ENCODE results near the gene MOB1A.
"Not testable (repeated sequence)": the region's sequence is repeated elsewhere in the genome, so short reads cannot be mapped to it uniquely, and the experiment has no call there.

The MOB1A gene

DNA sequence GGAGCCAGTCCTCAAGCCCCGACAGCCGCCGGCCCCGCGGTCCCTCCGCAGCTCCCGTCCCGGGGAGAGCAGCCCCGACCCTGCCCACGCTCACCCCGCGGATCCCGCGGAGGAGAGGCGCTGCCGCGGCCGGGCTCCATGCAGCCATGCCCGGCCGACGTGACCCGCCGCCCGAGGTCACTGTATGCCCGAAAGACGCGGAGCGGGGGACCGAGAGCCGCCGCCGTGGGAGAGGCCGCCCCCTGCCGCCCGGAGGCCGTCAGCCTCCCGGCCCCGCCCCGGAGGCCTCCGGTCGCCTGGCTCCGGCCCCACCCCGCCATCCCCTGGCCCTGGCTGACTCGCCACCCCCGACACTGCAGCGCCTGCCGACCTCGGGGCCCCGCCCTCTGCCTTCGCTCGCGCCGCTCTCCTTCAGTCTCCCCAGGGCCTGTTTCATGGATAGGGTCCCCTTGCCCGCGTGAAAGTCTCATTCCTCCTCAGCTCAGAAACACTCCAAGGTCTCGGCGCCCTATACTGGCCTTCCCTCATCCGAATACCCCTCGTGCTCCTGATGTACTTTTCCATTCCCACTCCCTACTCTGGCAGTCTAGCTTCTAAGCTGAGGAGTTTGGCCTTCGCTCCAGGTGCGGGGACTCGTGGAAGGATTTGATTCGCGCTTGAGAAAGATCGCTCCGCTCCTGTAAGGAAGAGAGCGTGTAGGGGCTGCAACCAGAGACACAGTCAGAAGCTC is 30.8 kb downstream of the MOB1A start, which contains the start of gene BOLA3:
BOLA3 (minus strand) TSS at position 186 of the 730 bp plus-strand sequence; CDS start at position 148, 38 bp downstream.
- no peak for DNase-seq

DNA sequence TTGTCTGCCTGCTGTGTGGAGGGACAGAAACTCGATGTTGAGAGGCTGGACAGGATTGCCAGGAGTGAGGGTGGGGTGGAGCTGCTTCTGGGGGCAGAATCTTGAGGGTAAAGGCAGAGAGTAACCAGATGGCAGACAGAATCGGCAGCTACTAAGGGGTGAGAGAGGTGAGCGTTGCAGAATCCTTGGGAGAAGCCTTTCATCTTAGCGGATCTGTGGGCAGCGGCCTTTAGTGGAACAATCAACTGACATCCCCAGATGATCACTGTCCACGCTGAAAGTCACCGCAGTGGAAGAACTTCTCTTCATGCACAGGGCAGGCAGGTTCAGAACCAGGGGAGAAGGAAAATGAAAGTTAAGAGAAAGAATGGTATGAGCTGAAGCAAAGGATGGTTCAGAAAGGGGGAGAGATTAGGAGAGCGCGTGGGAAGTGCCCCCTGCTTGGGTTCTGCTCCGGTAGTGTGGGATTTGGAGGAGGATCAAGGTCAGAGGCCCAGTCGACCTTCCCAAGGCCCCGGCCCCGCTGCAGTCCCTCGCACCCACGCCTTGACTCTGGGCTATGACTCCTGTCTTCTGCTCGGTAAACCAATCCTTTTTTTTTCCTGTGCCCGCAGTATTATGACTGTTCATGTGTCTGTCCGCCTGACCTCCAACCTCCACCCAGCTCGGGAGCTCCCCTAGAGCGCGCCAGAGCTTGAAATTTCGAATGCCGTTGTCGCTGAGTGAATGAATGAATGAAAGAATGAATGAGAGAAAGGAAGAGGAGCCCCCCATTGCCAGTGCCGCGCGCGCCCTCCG is 31.6 kb downstream of the MOB1A start:
- no peak for DNase-seq

- no peak for DNase-seq
Observed at GRCh38 chr2:74142340-74142739, 36.3 kb downstream of the MOB1A start.

- no peak for DNase-seq
Observed at GRCh38 chr2:74138600-74139323, 39.9 kb downstream of the MOB1A start.

GRCh38 chr2:74137651-74138599 is 40.8 kb downstream of the MOB1A start:
- no peak for DNase-seq

DNA sequence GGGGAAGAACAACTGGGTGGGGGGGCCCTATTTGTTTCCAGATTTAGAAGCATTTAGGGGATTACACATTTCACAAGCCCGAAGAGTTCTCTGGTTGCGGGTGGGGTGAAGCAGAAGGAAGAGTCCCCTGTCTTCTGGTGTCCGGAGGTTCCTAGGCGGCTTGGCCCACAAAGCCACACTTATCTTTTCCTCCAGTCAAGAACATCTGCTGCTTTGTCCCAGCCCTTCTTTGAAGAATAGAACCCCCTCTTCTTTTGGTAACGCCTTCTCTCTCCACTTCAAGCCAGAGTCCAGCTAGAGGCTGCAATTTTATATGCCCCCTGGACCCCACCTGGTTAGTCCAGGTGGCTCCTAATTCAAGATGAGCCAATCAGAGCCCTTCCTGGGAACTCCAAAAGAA is 46.8 kb downstream of the MOB1A start:
- DNase-seq = no peak

GRCh38 chr2:74130211-74130995 is 48.3 kb downstream of the MOB1A start:
- no peak for DNase-seq

DNA sequence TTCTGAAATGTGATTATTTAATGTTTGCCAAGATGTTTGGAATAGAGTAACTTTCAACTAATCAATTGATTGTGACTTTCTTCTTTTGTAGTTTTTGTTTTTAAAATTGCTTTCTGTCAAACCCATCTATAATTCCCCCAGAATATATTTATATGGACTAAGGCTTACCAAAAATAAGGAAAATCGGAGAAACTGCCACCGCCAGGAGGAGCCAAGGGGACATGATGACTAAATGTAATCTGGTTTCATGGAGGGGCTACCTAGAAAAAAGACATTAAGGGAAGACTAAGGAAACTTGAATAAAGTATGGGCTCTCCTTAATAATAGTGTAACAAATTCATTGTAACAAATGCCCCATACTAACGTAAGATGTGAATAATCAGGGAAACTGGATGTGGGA is 50.5 kb downstream of the MOB1A start:
- no peak for DNase-seq

DNA sequence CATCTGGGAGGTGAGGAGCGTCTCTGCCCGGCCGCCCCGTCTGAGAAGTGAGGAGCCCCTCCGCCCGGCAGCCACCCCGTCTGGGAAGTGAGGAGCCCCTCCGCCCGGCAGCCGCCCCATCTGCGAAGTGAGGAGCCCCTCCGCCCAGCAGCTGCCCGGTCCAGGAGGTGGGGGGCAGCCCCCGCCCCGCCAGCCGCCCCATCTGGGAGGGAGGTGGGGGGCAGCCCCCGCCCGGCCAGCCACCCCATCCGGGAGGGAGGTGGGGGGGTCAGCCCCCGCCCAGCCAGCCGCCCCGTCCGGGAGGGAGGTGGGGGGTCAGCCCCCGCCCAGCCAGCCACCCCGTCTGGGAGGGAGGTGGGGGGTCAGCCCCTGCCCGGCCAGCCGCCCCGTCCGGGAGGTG is 54.7 kb downstream of the MOB1A start:
- DNase-seq = not testable (repeated sequence)

- not testable (repeated sequence) for DNase-seq
Observed at GRCh38 chr2:74121846-74122245, 56.8 kb downstream of the MOB1A start.

DNA sequence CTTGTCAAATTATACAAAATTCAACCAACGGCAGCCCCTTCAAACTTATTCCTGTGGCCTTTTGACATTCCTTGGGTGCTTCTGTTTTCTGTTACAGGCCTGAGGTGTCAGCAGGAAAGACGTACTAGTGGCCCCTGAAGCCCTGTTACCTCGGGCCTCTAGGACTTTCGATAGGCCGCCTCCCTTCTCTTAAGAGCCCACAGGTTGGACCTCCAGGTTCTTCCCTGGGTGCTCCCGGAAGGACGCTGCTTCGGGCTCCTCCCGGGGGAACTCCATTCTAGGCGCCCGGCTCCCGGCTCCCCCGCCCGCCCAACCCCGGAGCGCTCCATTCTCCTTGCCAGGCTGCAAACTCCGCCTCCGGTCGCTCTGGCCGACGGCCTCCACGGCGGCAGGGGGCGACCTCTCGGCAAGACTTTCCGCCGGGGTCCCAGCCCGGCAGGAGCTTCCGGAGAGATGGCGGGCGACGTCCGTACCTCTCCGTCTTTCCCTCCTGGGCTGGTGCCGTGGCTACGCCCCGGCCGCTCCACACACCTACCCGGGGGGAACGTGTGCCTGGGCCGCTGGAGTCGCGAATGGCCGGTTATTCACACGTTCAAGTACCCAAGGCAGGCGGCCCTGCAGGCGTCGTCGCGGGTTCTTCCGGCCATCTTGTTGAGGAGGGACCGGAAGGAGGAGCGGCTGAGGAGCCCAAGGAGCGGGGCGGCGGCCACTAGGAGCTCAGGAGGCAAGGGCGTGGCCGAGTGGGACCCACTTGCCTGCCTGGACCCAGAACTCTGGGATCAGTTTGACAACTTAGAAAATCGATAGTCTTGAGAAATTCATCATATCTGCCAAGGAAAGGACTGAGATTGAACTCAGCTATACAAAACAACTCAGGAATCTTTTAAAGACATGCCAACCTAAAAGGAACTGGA is 58.5 kb downstream of the MOB1A start:
- peak; percentile 13 for DNase-seq

DNA sequence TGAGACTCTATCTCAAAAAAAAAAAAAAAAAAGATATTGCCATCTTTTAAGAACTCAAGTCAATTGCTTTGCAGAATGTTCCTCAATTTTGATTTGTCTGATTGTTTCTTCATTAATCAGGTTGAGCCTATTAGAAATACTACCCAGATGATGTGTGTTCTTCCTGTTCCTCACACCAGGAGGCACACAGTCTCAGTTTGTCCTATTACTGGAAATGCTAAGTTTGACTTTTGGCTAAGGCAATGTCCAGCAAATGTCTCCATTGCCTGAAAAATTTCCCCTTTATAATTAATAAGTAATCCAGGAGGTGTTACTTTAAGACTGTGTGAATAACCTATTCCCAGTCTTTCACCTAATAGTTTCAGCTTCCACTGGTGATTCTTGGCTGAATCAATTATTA is 59.3 kb downstream of the MOB1A start:
- no peak for DNase-seq

GRCh38 chr2:74111380-74111779 is 67.3 kb downstream of the MOB1A start:
- DNase-seq = no peak

DNA sequence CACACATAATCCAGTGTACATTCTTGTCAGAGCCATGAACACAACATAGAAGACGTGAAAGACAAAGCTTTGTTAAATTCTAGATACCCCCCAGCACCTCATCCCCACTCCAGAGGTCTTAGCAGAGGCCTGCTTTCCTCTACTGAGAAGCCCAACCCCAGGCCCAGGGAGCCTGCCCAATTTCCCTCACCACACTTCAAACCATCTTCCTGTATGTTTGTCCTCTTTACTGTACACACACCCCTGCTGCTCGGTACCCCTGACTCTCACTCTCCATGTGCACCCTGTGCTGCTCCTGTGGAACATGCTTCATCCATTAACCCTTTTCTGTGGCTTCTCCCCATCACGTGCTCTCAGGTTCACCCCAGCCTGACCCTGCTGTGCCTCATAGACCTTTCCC is 68.1 kb downstream of the MOB1A start:
- DNase-seq = no peak

- DNase-seq = no peak
Observed at GRCh38 chr2:74109551-74109950, 69.1 kb downstream of the MOB1A start.

DNA sequence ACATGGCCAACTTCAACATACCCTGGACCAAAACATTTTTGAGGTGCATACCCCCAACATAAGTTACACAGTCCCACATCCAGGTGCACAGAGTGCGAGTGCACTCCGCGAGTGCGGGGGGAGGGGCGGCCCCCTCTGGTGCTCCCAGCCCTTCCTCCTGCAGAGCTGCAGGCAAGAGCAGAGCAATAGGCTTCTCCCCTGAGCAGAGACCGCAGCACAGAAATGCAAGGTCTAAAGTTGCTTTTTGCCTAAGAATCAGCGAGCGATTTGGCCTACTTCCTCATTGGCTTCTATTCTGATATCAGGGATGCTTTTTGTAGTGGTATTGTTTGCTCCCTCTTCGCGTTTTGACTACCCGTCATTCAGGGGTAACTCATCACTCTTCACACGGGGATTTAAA is 71.6 kb downstream of the MOB1A start:
- DNase-seq = no peak

- no peak for DNase-seq
Observed at GRCh38 chr2:74105413-74105812, 73.3 kb downstream of the MOB1A start.

DNA sequence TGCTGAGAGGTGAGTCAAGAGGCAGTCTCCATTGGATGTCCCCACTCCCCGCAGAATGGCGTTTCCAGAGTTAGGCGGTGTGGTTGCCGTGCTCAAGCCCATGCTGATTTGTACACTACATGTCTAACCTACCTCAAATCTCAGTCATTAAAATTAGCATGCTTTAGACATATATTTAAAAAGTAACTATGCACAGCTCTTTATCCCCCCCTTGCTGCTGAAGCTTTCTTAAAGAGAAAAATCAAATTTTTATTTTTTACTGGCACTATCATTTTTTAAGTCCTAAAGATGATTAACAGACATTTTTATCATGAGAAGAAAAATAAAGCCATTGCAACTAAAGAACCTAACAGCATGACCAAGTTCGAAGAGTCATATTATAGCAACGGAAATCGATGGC is 73.8 kb downstream of the MOB1A start:
- DNase-seq = no peak

DNA sequence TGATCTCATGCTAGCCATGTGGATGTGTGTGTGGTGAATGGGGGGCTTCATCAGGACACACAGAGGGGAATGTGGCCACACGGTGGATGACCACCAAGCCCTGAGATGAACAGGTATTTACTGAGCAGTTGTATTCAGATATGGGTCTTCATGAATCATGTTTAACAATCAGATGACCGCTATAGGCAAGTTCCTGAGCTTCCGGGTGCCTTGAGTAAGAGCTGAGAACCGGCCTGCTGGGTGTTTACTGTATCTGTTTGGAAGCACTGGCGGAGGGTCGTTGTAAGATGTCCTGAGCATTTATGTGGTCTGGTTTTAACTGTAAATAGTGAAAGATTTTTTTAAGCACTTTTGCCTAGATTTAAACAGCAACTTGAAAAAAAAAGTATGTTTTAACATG is 74.9 kb downstream of the MOB1A start:
- no peak for DNase-seq

Data from NCI-H187 treated with DMSO at 0.1 percent for 48 hours (cell line).